Liver (tissue), 9 donors: Measurements from ENCODE around the gene PLA2G4E. TPM values are rescaled to one million over a fixed set of nuclear protein-coding genes. Genes with fewer than 3 reads are reported as not detected.

Source experiments
- DNase-seq: peaks from one replicate; pipeline ENCODE4 v3.0.0-alpha.2; 2017; ENCODE audit warnings: low spot score
- H3K27ac ChIP-seq, 2 donors: one replicate each; pipeline ENCODE4 v1.7.0; 2013; ENCODE audit warnings: inconsistent platforms in 2 of 2, low read length in 2 of 2, control low read depth in 1 of 2, low read depth in 1 of 2, mild to moderate bottlenecking in 1 of 2
- H3K27me3 ChIP-seq, 4 donors: one replicate each; pipeline versions ENCODE4 v1.6.1 to v1.7.0; 2013; ENCODE audit warnings: low read length in 3 of 4, inconsistent platforms in 1 of 4, mild to moderate bottlenecking in 1 of 4, moderate library complexity in 1 of 4; ENCODE audit not compliant: control insufficient read depth in 4 of 4, insufficient read depth in 4 of 4
- H3K36me3 ChIP-seq, 4 donors: one replicate each; pipeline versions ENCODE4 v1.6.1 to v1.7.0; 2013; ENCODE audit warnings: low read length in 3 of 4, mild to moderate bottlenecking in 3 of 4, low read depth in 1 of 4, moderate library complexity in 1 of 4; ENCODE audit not compliant: control insufficient read depth in 4 of 4, insufficient read depth in 3 of 4
- H3K4me1 ChIP-seq, 4 donors: one replicate each; pipeline versions ENCODE4 v1.6.1 to v1.7.0; 2013; ENCODE audit warnings: low read length in 3 of 4, mild to moderate bottlenecking in 3 of 4, moderate library complexity in 1 of 4; ENCODE audit not compliant: control insufficient read depth in 4 of 4, insufficient read depth in 4 of 4
- H3K4me3 ChIP-seq, 3 donors: one replicate each; pipeline versions ENCODE4 v1.6.1 to v1.7.0; 2013; ENCODE audit warnings: low read length in 3 of 3, control low read depth in 1 of 3, low read depth in 1 of 3, mild to moderate bottlenecking in 1 of 3
- H3K9ac ChIP-seq, 2 donors: one replicate each; pipeline ENCODE4 v1.7.0; 2013; ENCODE audit warnings: low read length in 2 of 2, mild to moderate bottlenecking in 2 of 2, moderate library complexity in 2 of 2, control low read depth in 1 of 2, low read depth in 1 of 2
- H3K9me3 ChIP-seq, 4 donors: one replicate each; pipeline versions ENCODE4 v1.6.1 to v1.7.0; 2013; ENCODE audit warnings: low read length in 3 of 4; ENCODE audit not compliant: control insufficient read depth in 4 of 4
- FOXA2 ChIP-seq: IDR thresholded peaks from 2 replicates; pipeline ENCODE4 v1.6.1; 2016; ENCODE audit warnings: antibody characterized with exemption
- HNF4A ChIP-seq, 2 donors: conservative IDR thresholded peaks; 2 replicates each; pipeline ENCODE4 v1.6.1; 2016; ENCODE audit warnings: antibody characterized with exemption in 2 of 2, mild to moderate bottlenecking in 2 of 2
- NR2F2 ChIP-seq: IDR thresholded peaks from 2 replicates; pipeline ENCODE4 v1.6.1; 2016; ENCODE audit warnings: antibody characterized with exemption
- RAD21 ChIP-seq, 2 donors: IDR thresholded peaks; 2 replicates each; pipeline ENCODE4 v1.6.1; 2016; ENCODE audit warnings: antibody characterized with exemption in 2 of 2, mild to moderate bottlenecking in 2 of 2
- REST ChIP-seq: IDR thresholded peaks from 2 replicates; pipeline ENCODE4 v1.6.1; 2016; ENCODE audit warnings: antibody characterized with exemption, mild to moderate bottlenecking
- RXRA ChIP-seq, 2 donors: IDR thresholded peaks; 2 replicates each; pipeline ENCODE4 v1.6.1; 2017 to 2018; ENCODE audit warnings: antibody characterized with exemption in 2 of 2, mild to moderate bottlenecking in 1 of 2
- ZBTB33 ChIP-seq: IDR thresholded peaks from 2 replicates; pipeline ENCODE4 v1.6.1; 2016; ENCODE audit warnings: antibody characterized with exemption
- WGBS: extraction: QIAGEN DNeasy Blood & Tissue Kit; methylation state at CpG from one replicate; pipeline ENCODE4 v1.1.7; 2013; 5-methylcytosine and 5-hydroxymethylcytosine counted together
- polyA plus RNA-seq, 2 donors: library from polyadenylated mRNA; stranded (reverse) in 1 of 2; unstranded in 1 of 2; fragments of 200-250 nt in 1 of 2; fragments of >200 nt in 1 of 2; fragmentation: Nextera tagmentation in 1 of 2; extraction: Ambion mirVana in 1 of 2; gene quantifications; one replicate each; pipeline versions ENCODE4 v1.2.1 to v1.2.3, GENCODE V29; 2013 to 2015
- total RNA-seq, 2 donors: library from RNA; depleted of rRNA; stranded (reverse); fragments of >200 nt; gene quantifications; one replicate each; pipeline ENCODE4 v1.2.3, GENCODE V29; 2014
- TF ChIP-seq, protein P1 (sequence below): IDR thresholded peaks from 2 replicates; pipeline ENCODE4 v1.6.1; 2016; ENCODE audit warnings: antibody characterized with exemption
- donor health status: healthy.
- donor health status: healthy.
- donor health status: healthy.
- donor health status: healthy.
- donor health status: healthy.

Gene PLA2G4E
- total and polyA plus RNA-seq, 4 donors, result not detected

DNA sequence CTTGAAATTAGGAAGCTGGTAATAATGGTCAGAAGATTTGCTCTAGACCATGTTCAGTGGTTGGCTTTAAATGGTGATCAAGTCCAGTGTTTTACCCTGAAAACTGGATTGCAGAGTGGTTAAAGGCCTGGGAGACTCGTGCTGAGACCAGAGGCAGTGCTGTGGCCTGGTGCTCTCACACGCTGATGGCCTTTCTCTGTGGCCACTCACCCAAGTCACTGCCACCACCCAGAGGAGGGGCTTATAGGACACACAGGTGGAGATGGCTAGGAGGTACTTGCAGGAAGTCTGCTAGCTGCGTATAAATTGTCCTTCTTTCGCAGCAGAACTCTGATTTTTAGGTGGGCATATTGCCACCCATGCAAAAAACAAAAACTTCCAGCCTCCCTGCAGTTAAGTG, 42.3 kb downstream of the PLA2G4E start:
- DNase-seq, result no peak
- no peak overlapping the region for H3K9ac ChIP-seq
- no peaks in the 10 kb centered on the region for H3K36me3 ChIP-seq
- H3K4me1 ChIP-seq, result peaks cover 0 to 1% (median 0%) of the 10 kb centered on the region in 4 donors
- H3K9me3 ChIP-seq, result no peaks in the 10 kb centered on the region
- no peaks in the 10 kb centered on the region for H3K27me3 ChIP-seq
- 90% methylated on average over 4 of the region's 4 CpGs for WGBS
- no peak for TF ChIP-seq REST
- TF ChIP-seq HNF4A (conservative IDR thresholded peaks at IDR 0.05), result no peak
- TF ChIP-seq, protein P1, sequence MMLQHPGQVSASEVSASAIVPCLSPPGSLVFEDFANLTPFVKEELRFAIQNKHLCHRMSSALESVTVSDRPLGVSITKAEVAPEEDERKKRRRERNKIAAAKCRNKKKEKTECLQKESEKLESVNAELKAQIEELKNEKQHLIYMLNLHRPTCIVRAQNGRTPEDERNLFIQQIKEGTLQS, result no peak
- TF ChIP-seq NR2F2, result no peak
- H3K4me3 ChIP-seq, result no peak overlapping the region
- no peak overlapping the region for H3K27ac ChIP-seq

DNA sequence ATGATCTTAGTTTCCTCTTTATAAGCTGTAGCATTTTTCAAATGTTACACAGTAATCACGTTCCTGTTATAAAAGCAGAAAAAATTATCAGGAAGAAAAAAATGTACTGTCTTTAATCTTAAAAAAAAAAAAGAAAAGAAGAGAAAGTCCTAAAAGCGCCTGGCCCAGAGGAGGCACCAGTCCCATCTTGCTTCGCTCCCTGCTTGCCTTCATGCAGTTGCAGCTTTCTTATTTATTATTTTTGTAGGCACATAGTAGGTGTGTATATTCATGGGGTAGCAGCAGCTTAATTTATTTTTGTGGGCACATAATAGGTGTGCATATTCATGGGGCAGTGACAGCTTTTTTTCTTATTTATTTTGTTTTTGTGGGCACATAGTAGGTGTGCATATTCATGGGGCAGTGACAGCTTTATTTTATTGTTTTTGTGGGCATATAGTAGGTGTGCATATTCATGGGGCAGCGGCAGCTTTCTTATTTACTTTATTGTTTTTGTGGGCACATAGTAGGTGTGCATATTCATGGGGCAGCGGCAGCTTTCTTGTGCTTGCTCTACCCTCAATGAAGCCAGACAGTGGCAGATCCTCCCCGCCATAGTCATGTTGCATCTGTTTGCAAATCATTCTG, 43.0 kb downstream of the PLA2G4E start:
- TF ChIP-seq RAD21 (IDR thresholded peaks at IDR 0.05) (no peak), RXRA (IDR thresholded peaks at IDR 0.05) (no peak), FOXA2 (no peak), REST (no peak), ZBTB33 (no peak)
- no peak for DNase-seq
- H3K9me3 ChIP-seq, result no peaks in the 10 kb centered on the region
- H3K27ac ChIP-seq, result no peak overlapping the region
- H3K27me3 ChIP-seq, result no peaks in the 10 kb centered on the region
- H3K4me3 ChIP-seq, result no peak overlapping the region
- peak overlapping the region in 1 of 2 donors; percentile 19 for H3K9ac ChIP-seq
- peaks cover 0 to 2% (median under 1%) of the 10 kb centered on the region in 4 donors for H3K4me1 ChIP-seq
- WGBS, result 83% methylated on average over 6 of the region's 6 CpGs
- H3K36me3 ChIP-seq, result no peaks in the 10 kb centered on the region
